ENCODE results near the gene PHAX. TPM values are rescaled to one million over a fixed set of nuclear protein-coding genes. Genes with fewer than 3 reads are reported as not detected.

The PHAX gene
- total and polyA plus RNA-seq, 10 of the 15 experiments (the other 5 are each of a cell fraction or from before 2014, with no cell fraction given): 28.2 to 88.7 (median 60.3) TPM

DNA sequence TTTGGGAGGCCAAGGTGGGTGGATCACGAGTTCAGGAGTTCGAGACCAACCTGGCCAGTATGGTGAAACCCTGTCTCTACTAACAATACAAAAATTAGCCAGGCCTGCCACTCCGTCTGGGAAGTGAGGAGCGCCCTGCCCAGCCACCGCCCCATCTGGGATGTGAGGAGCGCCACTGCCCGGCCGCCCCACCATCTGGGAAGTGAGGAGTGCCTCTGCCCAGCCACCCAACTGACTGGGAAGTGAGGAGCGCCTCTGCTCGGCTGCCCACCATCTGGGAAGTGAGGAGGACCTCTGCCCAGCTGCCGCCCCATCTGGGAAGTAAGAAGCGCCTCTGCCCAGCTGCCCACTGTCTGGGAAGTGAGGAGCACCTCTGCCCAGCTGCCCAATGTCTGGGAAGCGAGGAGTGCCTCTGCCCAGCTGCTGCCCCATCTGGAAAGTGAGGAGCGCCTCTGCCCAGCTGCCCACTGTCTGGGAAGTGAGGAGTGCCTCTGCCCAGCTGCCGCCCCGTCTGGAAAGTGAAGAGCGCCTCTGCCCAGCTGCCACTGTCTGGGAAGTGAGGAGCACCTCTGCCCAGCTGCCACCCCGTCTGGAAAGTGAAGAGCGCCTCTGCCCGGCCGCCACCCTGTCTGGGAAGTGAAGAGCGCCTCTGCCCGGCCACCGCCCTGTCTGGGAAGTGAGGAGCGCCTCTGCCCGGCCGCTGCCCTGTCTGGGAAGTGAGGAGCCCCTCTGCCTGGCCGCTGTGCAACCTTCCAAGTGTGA, 11.0 kb upstream of the PHAX start (continued):
- TF ChIP-seq CBX5 (IDR thresholded peaks at IDR 0.05; ENCODE audit: low read depth) (no peak), WRNIP1 (IDR thresholded peaks at IDR 0.05; ENCODE audit: borderline replicate concordance, low read depth, low read length) (no peak)

DNA sequence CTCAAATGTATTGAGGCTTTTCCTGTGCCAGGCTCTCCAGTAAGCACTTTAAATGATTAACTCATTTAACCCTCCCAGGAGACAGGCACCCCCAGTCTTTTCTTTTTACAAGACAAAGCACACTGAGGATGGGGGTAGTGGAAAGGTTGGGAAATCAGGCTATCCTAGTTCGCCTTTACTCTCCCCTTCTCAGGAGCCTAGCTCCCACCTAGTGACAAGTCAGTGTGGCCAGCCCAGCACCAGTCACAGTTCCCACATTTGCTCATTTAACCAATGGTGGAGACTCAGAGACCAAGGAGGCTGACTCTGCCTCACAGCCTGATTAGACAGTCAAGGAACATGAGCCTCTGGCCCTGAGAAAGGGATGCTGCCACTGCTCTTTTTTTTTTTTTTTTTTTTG, 9.2 kb upstream of the PHAX start:
- no TSS peak for BruUV-seq (replicated peaks)
- in situ Hi-C loops (cut with MboI): no loop called here

More for the DNA sequence above, 9.2 kb upstream of the PHAX start:
- TF ChIP-seq, protein P1, sequence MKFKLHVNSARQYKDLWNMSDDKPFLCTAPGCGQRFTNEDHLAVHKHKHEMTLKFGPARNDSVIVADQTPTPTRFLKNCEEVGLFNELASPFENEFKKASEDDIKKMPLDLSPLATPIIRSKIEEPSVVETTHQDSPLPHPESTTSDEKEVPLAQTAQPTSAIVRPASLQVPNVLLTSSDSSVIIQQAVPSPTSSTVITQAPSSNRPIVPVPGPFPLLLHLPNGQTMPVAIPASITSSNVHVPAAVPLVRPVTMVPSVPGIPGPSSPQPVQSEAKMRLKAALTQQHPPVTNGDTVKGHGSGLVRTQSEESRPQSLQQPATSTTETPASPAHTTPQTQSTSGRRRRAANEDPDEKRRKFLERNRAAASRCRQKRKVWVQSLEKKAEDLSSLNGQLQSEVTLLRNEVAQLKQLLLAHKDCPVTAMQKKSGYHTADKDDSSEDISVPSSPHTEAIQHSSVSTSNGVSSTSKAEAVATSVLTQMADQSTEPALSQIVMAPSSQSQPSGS (IDR thresholded peaks at IDR 0.05; ENCODE audit: low read length): no peak
- TF ChIP-seq PML (IDR thresholded peaks at IDR 0.05; ENCODE audit: low read length) (no peak), CBX5 (IDR thresholded peaks at IDR 0.05; ENCODE audit: low read depth) (no peak), CREB1 (IDR thresholded peaks at IDR 0.05; ENCODE audit: low read depth) (no peak)
- TF ChIP-seq, protein P2, sequence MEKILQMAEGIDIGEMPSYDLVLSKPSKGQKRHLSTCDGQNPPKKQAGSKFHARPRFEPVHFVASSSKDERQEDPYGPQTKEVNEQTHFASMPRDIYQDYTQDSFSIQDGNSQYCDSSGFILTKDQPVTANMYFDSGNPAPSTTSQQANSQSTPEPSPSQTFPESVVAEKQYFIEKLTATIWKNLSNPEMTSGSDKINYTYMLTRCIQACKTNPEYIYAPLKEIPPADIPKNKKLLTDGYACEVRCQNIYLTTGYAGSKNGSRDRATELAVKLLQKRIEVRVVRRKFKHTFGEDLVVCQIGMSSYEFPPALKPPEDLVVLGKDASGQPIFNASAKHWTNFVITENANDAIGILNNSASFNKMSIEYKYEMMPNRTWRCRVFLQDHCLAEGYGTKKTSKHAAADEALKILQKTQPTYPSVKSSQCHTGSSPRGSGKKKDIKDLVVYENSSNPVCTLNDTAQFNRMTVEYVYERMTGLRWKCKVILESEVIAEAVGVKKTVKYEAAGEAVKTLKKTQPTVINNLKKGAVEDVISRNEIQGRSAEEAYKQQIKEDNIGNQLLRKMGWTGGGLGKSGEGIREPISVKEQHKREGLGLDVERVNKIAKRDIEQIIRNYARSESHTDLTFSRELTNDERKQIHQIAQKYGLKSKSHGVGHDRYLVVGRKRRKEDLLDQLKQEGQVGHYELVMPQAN (conservative IDR thresholded peaks at IDR 0.05): no peak
- Histone ChIP-seq H3K79me2 (ENCODE audit: control insufficient read depth, insufficient read depth, low read length) (no peaks in the 10 kb centered on the region), H3K4me1 (ENCODE audit: control insufficient read depth, insufficient read depth, low read length) (no peaks in the 10 kb centered on the region), H3K36me3 (ENCODE audit: control insufficient read depth in 2 of 2, insufficient read depth in 2 of 2, low read length in 1 of 2) (no peaks in the 10 kb centered on the region), H3K27ac (ENCODE audit: control insufficient read depth, insufficient read depth) (no peak overlapping the region), H3K9me3 (replicated peaks; ENCODE audit: control insufficient read depth, insufficient read depth, low read length) (no peaks in the 10 kb centered on the region; the same call in 2 of the 3 replicates), H2AFZ (ENCODE audit: control insufficient read depth, low read depth, low read length) (no peak overlapping the region), H3K9ac (ENCODE audit: control insufficient read depth, insufficient read depth, low read length) (no peak overlapping the region), H3K4me3 (no peak overlapping the region), H3K27me3 (replicated peaks in 1 of 2; ENCODE audit: control insufficient read depth in 2 of 2, insufficient read depth in 2 of 2, low read length in 1 of 2) (peaks cover 0 to 2% of the 10 kb centered on the region in 2 experiments; a peak in 3 of 4 replicates), H4K20me1 (ENCODE audit: control insufficient read depth, insufficient read depth) (no peaks in the 10 kb centered on the region), H3K4me2 (ENCODE audit: control insufficient read depth, insufficient read depth) (no peak overlapping the region)
- no peak for ATAC-seq
- DNase-seq (ENCODE audit: low read depth, low spot score): no peak
- intact Hi-C loops (cut with micrococcal nuclease; ENCODE audit: unreplicated experiment): no loop called here
- no peak for FAIRE-seq
- ChIA-PET SMC1A (ENCODE audit: uncharacterized antibody, unreplicated experiment) (no interaction called here), CTCF (no interaction called here), RAD21 (ENCODE audit: unreplicated experiment) (no interaction called here), POLR2A (no interaction called here)
- WGBS (ENCODE audit: insufficient coverage, insufficient replicate concordance, low lambda C conversion rate, missing lambda C conversion rate): 0% methylated on average over 1 of the region's 1 CpG

Measured in GM12878 (cell line).